Renal pelvis (tissue), 4 donors: ENCODE data around the gene CEMIP. TPM values are rescaled to one million over a fixed set of nuclear protein-coding genes. Genes with fewer than 3 reads are reported as not detected.

ENCODE experiments used
- DNase-seq: peaks from one replicate; pipeline ENCODE4 v3.0.0-alpha.2; 2013
- polyA plus RNA-seq, 3 donors: library from polyadenylated mRNA; unstranded; fragments of 120-200 nt; gene quantifications; one replicate each; pipeline ENCODE4 v1.2.1, GENCODE V29; 2013; ENCODE audit not compliant: insufficient read length in 3 of 3

CEMIP gene
- polyA plus RNA-seq, 3 donors, result 3.2 to 7.0 (median 6.1) TPM

GRCh38 chr15:80822676-80823075 is 43.5 kb downstream of the CEMIP start:
- no peak for DNase-seq

DNA sequence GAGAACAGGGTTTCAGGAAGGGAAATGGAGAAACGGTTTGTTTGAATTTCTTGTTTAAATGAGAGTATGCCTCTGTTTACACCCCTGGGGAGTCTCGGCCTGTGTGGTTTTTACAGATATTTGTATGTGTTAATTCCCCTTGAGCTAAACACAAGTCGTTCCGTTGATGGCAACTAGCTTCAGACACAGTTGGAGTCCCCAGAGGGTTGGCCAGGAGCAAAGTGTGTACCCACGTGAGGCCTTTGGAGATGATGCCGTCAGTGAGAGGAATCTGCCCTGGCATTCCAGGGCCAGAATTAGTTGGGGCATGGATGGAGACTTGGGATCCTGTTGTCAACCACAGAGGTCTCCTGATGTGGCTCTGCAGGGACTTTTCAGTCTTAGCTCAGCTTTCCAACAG is 44.0 kb downstream of the CEMIP start:
- DNase-seq, result no peak

GRCh38 chr15:80823995-80824394 is 44.8 kb downstream of the CEMIP start:
- DNase-seq, result no peak

DNA sequence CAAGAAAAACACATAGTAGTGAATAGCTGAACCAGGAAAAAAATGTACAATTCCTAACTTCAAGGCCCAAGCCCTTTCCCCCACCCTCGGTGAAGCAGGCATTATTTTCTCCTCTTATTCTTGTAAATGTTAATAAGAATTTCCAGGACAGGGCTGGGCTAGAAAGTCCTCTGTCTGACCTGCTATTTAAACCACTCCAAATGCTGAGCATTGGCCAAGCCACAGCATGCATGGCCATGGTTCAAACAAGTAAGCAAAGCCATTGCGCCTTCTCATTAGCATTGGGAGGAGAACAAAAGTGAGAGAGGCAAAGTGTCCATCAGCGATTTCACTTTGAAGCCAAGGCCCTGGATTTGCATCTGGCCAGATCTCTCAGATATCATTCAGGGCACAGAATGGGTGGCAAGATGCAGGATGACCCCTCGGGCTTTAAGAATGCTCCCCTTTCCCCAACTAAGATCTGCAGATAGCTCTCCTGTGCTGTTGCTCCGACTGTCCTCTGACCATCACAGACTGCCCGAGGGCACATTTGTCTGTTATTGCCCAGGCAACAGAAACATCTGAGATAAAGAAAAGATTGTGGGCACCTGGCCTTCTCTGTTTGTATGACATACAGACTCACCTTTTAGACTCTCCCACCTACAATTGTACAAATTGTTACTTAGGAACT is 46.3 kb downstream of the CEMIP start:
- no peak for DNase-seq

DNA sequence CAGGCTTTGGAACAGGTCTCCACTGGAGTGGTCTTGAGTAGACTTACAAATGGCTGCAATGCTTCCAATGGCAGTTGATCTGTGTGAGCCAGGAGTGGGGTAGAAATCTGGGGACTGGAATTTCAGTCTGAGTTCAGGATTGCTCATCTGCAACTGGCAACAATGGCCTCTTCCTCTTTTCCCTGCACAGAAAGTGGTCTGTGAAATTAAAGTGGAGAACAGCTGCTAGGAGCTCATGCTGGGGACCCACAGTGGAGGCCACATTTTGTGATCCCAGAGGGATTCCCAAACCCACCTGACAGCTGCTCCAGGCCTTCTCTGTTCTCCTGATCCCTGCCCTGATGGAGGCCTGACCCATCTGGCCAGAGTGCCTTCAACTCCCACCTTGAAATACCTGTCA is 49.6 kb downstream of the CEMIP start:
- DNase-seq, result no peak

DNA sequence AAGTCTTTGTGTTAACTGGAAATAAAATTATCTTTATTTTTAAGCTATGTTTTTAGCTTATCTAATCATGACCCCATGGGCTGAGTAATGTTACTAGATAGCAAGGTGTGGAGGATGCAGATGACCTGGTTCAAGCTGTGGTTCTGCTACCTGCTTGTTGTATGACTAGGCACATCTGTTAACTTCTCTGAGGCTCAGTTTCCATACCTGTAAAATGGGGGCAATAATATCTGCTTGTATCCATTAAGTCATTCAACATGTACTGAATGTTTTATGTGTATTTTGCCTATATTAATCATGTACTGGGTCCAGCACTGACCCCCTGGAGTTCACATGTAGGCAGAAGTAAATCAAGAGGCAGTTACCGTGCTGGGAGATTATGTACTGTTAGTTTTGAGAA is 51.5 kb downstream of the CEMIP start:
- DNase-seq, result no peak

DNA sequence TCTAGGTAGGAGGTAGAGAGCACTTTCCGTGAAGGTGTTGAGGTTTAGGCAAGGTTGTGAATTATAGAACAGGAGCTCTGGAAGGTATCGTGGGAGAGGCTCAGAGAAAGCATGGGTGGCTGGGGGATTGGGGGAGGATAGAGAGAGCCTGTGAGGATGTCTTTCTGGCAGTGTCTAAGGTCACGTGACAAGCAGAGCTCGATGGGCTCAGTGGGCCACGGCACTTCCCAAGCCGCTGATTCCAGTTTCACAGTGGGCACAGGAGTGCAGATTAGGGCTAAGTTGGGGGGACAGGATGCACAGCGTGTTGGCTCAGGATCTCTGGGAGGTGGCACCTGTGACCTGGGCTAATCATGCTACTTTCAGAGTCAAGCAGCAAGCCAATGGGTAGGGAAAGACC is 52.0 kb downstream of the CEMIP start:
- no peak for DNase-seq

- no peak for DNase-seq
Observed at GRCh38 chr15:80831606-80832224, 52.5 kb downstream of the CEMIP start.

GRCh38 chr15:80832686-80833085 is 53.5 kb downstream of the CEMIP start:
- peak; percentile 7 for DNase-seq

GRCh38 chr15:80834402-80834801 is 55.2 kb downstream of the CEMIP start:
- DNase-seq, result no peak

DNA sequence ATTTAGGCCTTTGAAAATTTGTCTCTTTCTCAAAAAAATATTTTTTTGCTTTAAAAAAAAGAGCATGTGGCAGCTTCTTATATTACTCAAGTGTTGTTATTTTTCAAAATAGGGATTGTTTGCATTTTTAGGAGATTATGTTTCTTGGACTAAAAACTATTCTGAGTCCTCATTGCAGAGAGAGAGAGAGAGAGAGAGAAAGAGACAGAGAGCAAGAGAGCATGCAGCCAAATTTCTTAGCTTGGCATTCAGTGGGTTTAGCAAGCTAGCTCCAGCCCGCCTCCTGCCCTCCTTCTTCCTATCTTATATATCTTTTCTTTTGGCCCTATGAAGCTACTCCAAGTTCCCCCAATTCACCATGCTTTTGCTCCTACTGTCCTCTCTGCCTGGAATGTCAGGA is 55.7 kb downstream of the CEMIP start:
- no peak for DNase-seq

- DNase-seq, result no peak
Observed at GRCh38 chr15:80835336-80835735, 56.2 kb downstream of the CEMIP start.

DNA sequence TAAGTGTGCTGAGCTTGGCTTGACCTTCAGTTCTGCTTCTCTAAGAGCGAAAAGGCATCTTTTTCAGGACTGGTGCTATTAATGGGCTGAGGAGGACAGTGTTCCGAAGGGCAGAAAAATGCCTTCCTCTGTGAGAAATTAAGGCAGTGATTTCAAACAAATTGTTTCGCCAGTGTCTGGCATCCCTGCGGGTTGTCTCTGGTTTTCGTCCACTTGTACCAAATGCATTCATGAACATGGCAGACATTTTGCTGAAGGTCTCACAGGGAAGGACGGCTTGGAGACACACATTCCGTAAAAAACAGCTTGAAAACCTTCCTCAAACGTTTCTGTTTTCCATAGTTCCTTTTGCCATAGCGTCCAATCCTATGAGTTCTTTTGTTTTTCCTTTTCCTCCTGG is 57.1 kb downstream of the CEMIP start:
- no peak for DNase-seq

- no peak for DNase-seq
Observed at GRCh38 chr15:80837006-80837405, 57.8 kb downstream of the CEMIP start.

DNA sequence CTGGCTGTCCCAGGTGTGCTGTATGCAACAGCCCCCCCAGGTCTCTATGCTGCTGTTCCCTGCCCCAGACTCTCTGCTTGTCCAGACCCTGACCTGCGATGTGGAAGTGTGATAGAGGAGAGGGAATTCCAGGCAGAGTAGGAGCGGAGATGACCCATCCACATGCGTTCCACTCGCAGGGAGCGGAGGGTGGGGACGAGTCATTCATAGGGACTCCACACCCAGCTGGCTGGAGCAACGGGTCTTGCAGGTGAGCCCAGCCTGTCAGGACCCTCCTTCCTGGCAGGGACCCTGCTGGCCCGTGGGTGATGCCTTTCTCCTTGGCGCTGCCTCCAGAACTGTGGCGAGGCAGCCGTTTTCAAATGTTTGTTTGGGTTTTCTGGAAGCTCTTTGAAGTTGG is 58.8 kb downstream of the CEMIP start:
- no peak for DNase-seq

GRCh38 chr15:80838666-80839065 is 59.5 kb downstream of the CEMIP start:
- DNase-seq, result no peak

DNA sequence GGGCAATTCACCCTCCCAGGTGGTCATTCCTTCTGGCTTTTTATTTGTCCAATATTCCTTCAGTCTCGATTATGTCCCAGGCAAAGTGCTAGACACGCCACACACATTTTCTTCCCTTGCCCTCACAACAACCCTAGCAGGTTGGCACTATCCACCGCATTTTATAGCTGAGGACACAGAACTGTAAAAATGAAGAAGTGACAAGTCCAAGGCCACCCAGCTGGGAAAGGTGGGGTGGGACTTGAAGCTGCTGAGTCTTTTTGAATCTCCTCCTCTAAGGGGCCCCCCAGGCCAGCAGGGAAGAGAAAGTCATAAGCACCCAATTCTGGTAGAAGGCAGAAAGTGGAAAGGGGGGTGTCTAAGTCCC is 60.6 kb downstream of the CEMIP start:
- no peak for DNase-seq

GRCh38 chr15:80840182-80841130 is 61.3 kb downstream of the CEMIP start:
- DNase-seq, result no peak

GRCh38 chr15:80841541-80841940 is 62.4 kb downstream of the CEMIP start:
- no peak for DNase-seq

DNA sequence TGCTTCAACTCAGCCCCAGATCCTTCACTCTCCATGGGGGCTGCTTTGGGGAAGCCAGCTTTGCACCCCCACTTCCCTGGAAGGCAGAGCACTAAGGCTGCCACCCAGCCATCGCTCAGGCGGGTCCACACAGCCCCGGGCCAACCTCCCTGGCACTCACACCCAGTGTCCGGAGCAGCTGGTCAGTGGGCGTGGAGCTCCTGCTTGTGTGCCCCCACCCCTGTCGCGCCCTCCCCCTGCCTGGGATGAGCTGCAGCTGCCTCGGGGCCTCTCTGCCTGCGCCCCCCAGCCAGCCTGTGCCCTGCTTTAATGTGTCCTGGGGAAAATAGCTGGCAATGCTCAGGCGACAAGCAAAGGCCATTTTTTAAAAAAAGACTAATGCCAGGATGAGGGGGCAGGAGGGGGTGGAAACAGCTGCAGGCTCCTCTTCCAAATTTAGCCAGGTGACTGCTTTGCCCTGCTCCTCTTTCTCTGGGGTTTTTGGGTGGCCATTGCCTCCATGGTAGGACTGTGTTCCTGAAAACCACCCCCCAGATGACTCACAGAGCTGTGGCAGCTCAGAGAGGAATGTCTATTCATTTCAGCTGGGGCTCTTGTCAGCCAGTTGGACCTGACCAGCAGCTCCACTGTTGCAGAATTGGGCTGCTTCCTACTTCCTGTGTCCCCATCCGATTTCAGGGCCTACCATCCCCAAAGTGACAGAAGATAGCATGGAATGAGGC is 65.0 kb downstream of the CEMIP start:
- DNase-seq, result no peak

DNA sequence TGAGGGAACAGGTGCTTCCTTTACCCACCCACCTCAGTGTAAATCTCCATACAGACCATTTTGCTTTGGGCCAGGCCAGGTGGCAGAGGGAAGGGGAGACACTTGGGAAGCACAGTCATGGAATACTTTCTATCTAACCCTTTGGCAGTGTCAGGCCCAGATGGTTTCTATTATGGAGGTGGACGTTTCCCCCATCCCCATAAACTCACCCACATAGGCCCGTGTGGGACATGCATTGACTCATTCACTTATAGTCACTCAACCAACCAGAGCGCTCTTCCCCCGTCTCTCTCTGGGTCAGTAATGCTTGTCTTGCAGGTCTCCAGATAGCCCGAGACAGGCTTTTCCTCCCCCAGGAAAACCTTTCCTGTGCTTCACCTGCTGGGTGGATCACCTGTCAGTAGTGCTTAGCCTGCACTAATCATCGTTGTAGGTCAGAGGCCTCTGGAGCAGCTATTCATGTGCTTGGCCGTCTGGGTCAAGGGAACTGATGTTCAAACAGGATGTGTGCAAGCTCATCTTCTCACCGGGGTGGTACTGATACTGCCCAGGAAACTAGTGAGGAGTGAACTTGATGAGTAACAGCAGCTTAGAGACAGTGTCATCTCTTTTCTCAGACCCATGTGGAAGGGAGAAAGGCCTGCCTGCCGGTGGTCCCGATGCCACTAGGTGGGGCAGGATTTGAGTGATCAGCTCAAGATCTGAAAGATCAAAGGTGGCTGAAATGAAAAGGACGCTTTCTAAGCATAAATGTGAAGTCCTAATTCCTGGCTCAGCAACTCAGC is 67.1 kb downstream of the CEMIP start:
- no peak for DNase-seq
